ENCODE results near the gene ZMAT5.
A peak's percentile ranks its signal among the peaks of the same experiment; 100 is the strongest.
"Not testable (repeated sequence)": the region's sequence is repeated elsewhere in the genome, so short reads cannot be mapped to it uniquely, and the experiment has no call there.

ZMAT5 gene

DNA sequence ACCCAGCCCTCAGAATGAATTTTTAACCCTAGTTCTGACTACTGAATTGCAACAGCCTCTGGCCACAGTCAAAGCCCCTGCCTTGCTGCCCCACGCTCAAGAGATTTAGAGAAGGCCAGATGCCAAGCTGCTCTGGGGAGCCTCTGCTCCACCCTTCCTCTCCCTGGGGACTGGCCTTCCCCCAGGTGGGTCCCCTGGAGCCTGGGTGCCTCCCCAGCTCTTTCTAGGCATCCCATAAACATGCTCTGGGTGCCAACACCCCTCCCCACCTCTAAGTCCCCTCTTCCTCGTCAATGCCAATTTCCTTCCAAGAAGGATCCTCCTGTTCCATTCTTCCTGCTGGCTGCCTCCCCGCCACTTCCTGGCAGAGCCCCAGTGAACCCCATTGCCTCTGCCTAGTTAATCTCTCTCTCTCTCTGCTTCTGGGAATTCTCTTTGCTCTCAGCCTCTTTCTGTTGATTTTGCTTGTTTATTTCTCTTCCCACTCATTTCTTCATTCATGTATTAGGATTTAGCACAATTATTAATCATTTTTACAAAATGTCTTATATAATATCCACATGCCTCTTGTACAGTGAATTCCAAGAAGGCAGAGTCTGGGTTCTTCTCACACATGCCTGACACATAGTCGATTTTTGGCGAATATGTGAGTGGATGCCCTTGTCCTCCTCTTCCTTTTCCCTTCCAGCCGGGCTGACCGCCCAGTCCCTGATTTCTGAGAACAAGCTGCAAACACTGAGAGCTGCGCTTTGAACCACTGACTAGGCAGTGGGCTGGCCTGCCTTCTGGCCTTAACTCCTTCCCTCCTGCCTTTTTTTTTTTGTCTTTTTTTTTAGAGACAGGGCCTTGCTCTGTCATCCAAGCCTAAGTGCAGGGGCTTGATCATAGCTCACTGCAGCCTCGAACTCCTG is 17.9 kb upstream of the ZMAT5 start:
- DNase-seq, result no peak

DNA sequence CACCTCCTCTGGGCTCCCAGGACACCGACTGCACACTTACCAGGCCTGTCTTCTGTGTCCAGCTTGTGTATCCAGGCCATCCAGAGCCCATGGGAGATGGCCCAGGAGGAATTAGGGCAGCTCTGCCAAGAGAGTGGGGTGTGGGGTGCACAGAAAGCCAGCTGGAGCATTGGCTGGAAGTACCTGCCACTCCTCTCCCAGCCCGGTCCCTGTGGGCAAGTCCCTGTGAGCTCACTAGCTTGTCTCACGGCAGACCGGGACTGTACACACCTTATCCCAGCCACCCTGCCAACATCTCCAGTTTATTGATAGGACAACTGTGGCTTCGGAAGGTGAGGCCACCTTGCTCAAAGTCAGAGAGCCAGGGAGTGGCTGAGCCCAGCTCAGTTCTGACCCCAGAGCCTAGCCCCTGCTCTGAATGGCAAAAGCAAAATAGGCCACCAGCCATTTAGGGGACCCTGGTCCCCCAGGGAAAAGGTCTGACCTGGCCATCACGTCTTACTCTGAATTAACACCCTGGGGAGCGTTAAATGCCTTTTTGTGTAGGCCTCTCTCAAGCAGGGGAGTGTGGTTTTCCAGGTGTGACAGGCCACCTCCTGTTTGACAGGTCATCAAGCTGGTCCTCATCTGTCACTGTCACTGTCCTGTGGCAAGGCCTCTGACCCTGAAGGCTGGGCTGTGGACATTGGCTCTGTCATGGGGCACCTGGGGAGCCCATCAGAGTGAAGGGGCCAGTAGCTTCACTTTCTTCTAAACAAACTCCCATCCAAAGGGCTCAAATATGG is 15.4 kb upstream of the ZMAT5 start:
- no peak for DNase-seq

DNA sequence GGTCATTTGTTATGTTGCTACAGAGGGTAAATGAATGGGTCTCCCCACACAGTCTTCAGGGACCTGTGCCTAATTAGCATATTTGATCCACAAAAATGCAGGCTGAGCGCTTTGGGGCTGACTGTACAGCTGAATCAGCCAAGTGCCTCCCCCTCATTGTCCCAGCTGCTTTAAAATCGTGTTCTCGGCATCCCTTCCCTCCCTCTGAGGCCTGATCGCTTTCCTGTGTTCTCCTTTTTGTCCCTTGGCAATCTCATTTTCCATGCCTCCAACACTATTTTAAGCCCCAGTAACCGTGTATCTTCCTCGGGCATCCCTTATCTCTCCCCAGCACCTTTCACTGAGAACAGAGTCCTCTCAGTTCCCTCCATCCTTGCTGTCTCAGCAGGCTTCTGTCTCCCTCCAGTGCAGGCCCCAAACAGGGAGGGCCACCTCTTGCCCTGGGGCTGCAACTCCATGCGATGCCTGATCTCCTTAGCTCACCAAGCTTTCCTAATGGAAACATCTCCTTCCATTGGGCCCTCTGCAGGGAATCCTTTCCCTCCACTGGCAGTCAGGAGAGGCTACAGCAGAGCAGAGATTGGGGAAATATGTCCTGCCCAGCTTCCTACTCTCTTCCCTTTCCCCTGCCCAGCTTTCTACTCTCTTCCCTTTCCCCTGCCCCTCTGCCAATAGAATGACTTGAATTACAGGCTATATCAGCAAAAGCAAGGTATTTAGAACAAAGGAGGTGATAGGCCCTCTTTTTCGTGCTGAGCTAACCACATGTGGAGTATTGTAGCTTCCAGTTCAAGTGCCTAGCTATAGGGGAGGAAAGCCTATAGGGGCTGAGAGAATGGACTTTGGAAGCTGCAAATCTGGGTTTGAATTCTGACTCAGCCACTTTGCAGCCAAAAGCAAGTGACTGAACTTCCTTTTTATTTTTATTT is 14.2 kb upstream of the ZMAT5 start:
- no peak for DNase-seq

DNA sequence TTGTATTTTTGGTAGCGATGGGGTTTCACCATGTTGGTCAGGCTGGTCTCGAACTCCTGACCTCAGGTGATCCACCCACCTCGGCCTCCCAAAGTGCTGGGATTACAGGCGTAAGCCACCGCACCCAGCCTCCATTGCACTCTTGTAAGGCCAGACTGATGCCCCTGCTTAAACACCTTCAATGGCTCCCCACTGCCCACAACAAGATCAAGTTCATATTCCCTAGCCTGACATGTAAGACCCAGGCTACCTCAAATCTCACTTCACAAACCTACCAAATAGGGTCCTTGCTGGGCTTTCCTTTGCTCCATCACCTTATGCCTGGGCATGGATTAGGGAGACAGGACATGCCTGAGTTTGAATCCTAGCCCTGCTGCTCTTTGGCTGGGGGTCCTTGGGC is 13.4 kb upstream of the ZMAT5 start:
- DNase-seq, result no peak

GRCh38 chr22:29773233-29773632 is 6.4 kb upstream of the ZMAT5 start:
- DNase-seq, result no peak

DNA sequence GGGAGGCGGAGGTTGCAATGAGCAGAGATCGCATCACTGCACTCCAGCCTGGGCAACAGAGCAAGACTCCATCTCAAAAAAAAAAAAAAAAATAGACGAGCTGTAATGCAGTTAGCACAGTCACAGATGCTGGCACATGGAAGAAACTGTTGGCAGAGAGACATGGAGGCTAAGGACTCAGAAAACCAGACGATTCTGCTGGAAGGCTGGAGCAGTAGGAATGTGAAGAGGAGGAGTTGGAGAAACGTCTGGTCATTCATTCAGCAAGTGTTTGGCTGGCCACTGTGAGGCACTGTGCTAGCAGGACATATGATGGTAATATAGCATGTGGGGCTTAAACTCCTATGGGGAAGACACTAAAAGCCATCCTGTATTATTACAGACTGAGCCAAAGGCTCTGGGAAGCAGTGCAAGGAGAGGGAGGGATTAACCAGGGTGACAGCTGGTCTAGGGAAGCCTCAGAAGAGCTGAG is 5.4 kb upstream of the ZMAT5 start:
- peak; percentile 89 for DNase-seq

GRCh38 chr22:29769723-29770321 is 3.0 kb upstream of the ZMAT5 start:
- DNase-seq, result no peak

DNA sequence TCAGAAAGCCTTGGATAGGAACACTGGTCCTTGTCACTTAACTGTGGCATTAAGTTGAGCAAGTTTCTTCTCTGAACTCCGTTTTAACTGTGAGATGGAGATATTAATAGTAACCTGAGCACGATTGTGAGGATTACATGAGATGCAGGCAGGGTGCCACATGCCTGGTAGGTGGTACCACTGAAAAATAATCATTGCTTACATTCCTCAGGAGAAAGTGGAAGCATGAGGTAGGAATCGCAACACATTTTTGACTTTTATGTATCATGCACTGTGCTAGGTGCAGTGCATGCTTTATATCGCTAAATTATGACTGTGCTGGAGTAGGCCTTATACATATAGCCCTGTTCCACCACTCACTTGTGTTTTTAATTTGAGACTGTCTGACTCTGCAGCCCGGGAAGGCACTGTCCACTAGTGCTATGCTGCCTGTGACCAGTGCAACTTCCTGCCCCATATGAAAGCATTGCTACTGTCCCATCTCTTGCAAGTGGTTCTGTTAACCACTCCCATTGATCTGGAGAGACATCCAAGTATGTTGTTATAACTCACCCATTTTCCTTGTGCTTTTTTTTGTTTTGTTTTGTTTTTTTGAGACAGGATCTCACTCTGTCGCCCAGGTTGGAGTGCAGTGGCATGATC is 1.4 kb upstream of the ZMAT5 start:
- DNase-seq, result no peak

GRCh38 chr22:29767171-29768051 is 604 bp upstream of the ZMAT5 start, which contains the start of gene UQCR10:
UQCR10 (plus strand) TSS chr22:29767369; CDS start chr22:29767399, 30 bp downstream.
- peak; percentile 96 for DNase-seq

DNA sequence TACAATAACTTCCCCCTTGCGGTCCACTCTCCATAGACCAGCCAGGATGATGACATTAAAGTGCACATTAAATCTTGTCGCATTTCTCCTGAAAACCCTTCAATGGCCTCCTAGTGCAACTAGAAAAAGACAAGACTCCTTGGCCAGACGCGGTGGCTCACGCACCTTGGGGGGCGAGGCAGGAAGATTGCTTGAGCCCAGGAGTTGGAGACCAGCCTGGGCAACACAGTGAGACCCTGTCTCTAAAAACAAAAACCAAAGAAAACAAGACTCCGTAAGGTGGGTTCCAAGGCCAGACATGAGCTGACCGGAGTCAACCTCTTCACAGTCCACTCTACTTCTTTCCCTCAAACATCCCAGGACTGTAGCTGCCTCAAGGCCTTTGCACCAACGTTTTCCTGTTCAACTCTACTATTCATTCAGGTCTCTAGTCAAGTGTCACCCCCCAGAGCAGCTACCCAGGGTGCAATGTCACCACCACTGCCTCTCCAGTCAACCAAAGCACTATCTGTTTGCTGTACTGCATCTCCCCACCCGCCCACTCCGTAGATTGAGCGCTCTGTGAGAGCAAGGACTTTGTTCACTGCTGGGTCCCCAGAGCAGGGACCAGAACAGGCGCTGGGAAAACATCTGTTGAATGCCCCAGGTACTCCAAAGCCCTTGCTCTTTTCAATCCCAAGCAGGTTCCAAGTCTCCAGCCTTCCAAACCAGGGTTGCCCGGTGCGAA is 739 bp downstream of the ZMAT5 start:
- DNase-seq, result no peak

DNA sequence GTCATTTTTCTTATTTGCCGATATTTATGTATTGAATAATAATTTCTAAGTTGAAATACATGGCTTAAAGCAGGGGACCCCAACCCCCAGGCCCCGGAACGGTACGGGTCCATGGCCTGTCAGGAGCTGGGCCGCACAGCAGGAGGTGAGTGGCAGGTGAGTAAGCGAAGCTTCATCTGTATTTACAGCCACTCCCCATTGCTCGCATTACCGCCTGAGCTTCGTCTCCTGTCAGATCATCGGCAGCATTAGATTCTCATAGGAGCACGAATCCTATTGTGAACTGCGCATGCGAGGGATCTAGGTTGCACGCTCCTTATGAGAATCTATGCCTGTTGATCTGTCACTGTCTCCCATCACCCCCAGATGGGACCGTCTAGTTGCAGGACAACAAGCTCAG is 4.5 kb downstream of the ZMAT5 start:
- DNase-seq, result peak; percentile 90

DNA sequence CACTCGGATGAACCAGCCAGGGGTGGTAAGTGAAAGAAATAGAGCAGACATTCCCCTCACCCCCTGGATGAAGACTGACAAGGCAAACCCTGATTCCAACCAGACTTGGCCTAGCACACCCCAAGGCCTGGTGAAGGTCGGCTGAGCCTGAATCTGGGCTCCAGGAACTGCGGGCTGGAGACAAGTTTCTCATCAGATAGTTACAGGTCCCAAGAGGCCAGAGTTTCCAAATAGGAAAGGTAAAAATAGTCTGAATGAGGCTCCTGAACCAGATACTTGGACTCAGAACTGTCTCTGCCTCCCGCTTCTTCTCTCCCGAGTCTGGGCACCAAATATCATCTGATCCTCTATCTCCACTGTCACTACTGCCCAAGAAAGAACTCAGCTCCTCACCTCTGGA is 7.8 kb downstream of the ZMAT5 start:
- DNase-seq, result peak; percentile 22

DNA sequence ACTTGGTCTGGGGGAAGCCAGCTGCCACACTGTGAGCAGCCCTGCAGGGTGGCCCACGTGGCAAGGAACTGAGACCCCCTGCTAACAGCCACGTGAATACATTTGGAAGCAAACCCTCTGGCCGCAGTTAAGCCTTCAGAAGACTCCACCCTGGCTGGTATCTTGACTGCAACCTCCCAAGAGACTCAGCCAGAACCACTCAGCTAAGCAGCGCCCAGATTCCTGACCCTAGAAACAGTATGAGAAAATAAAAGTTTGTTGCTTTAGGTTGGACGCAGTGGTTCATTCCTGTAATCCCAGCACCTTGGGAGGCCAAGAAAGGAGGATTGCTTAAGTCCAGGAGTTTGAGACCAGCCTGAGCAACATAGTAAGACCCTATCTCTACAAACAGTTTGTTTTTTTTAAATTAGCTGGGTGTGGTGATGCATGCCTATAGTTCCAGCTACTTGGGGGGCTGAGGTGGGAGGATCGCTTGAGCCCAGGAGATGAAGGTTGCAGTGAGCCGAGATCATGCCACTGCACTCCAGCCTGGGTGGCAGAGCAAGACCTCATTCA is 8.7 kb downstream of the ZMAT5 start:
- DNase-seq, result no peak

- no peak for DNase-seq
Observed at GRCh38 chr22:29757096-29757495, 9.7 kb downstream of the ZMAT5 start.

DNA sequence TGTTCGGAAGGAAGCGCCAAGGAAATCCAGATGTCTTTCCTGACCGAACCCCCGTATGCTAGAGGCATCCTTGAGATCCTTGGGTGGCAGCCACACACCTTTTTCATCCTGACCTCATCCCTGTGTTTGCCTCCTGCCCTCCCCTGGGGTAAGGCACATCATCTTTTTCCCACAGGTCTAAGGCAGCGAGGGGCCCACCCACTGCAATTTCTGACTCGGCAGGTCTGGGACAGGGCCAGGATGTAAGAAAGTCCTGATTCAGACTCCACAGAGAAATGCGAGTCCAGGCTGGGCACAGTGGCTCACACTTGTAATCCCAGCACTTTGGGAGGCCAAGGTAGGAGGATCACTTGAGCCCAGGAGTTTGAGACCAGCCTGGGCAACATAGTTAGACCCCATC is 10.5 kb downstream of the ZMAT5 start:
- peak; percentile 30 for DNase-seq

GRCh38 chr22:29755889-29756288 is 10.9 kb downstream of the ZMAT5 start:
- no peak for DNase-seq

- not testable (repeated sequence) for DNase-seq
Observed at GRCh38 chr22:29754658-29755395, 12.0 kb downstream of the ZMAT5 start.

DNA sequence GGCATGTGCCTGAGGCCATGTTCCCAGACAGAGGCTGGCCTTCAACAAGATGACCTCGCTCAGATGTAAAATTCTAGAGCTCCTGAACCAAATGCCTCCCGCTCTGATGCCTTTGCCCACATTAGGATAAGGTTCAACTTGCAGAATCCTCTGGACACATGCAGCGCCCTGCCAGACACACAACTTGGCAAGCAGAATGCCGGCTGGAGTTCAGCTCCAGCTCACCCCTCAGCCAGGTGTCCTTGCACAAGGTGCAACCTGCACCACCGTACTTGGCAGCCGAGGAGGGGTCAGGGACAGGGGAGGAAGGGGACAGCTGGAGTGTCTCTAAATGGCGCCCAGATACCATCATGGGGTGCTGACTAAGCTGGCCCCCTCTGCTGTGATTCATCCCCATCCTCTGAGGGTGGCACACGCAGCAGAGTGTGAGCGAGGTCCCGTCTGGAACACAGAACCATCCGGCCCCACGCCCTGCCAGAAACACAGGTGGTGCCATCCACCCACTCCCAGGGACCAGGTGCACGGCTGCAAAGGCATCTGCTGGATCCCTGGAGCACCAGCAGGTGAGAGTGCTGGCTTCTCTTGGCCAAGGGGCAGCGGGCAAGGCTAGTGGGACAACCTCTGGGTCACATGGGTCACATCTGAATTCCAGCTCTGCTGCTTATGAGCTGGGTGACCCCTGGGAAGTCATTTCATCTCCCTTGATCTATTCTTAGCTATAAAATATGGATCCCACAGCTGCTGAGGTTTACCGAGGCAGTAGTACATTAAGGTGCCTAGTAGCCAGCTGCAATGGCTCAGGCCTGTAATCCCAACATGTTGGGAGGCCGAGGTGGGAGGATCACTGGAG is 12.8 kb downstream of the ZMAT5 start:
- no peak for DNase-seq
